GM19043 (cell line): Measurements from ENCODE around the gene PAGR1.
"Not testable (repeated sequence)": the region's sequence is repeated elsewhere in the genome, so short reads cannot be mapped to it uniquely, and the experiment has no call there.

ENCODE experiments used
- ATAC-seq: cut with Tn5 transposase; IDR thresholded peaks from one replicate; pipeline ENCODE4 v1.9.1; 2021; ENCODE audit warnings: low read depth; ENCODE audit not compliant: unreplicated experiment

Gene PAGR1

DNA sequence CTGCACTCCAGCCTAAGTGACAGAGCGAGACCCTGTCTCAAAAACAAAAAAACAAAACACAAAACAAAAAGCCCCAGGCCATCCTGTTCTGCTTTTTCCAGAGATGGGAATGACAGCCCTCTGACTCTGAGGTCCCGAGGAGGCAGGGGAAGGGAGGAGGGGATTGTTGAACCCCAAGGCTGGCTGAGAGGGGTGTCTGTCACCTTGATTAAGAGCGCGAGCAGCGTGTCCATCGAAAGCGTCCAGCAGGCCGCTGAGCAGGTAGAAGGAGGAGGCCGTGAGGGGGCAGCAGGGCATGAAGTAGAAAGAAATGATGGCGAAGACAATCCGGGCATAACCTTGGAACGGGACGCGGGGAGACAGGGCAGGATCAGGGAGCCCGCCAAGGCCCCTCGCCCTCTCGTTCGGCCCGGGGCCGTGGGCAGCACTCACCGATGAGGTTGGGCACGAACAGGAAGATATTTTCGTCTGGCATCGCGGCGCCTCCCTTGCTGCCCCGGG is 46.5 kb downstream of the PAGR1 start:
- ATAC-seq = no peak

GRCh38 chr16:29862884-29863668 is 47.1 kb downstream of the PAGR1 start, which contains the start of gene CDIPT:
Gene CDIPT, minus strand, starts transcription at chr16:29863226. Its CDS starts 369 bp downstream, at chr16:29862857.
- ATAC-seq = peak; percentile 94

- ATAC-seq = no peak
Observed at GRCh38 chr16:29863669-29863984, 47.7 kb downstream of the PAGR1 start.

GRCh38 chr16:29864205-29864604 is 48.3 kb downstream of the PAGR1 start:
- no peak for ATAC-seq

DNA sequence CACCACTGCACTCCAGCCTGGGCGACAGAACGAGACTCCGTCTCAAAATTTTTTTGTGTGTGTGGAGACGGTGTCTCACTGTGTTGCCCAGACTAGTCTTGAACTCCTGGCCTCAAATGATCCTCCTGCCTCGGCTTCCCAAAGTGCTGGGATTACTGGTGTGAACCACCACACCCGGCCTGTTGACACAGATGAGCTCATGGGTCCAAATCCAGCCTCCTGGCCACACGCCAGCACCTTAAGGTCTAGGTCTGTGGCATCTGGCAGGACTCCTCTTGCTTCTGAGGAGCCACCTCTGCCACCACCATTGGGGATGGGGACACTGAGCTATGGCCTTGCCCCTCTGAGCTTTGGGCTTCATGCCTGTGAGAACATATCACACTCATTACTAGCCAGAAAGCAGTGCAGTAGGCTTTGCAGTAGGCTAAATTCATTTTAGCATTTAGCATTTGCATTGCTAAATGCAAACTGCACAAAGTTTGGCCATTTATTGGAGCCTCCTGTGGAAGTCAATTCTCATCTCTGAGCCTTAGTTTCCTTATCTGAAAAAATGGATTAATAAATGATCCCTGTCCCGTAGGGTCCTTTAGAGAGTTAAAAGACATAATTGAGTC is 52.6 kb downstream of the PAGR1 start:
- no peak for ATAC-seq

DNA sequence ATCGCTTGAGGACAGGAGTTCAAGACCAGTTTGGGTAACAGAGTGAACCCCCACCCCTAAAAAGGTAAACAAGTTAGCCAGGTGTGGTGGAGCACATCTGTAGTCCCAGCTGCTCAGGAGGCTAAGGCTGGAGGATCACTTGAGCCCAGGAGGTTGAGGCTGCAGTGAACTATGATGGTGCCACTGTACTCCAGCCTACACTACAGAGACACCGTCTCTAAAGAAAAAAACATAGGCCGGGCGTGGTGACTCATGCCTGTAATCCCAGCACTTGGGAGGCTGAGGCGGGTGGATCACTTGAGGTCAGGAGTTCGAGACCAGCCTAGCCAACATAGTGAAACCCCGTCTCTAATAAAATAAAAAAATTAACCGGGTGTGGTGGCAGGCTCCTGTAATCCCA is 53.1 kb downstream of the PAGR1 start:
- ATAC-seq = not testable (repeated sequence)
